Activated T-helper 1 cell treated with anti-CD3 and anti-CD28 coated beads, Interleukin-12 subunit alpha, Interleukin-12 subunit beta, Interleukin-2, Interleukin-4 antibody, amounts not matched to agents 30 ng/mL and 10 ng/mL and 1 ng/mL, durations not matched to agents 14 hours and 24 hours and 36 hours (primary cell): ENCODE data around the gene CPA5. TPM values are rescaled to one million over a fixed set of nuclear protein-coding genes. Genes with fewer than 3 reads are reported as not detected.

Experiments
- DNase-seq: peaks from one replicate; pipeline ENCODE4 v3.0.0; 2021; ENCODE audit warnings: low spot score
- H3K27ac Mint-ChIP-seq: one replicate; pipeline ENCODE4 v1.8.0; 2021; ENCODE audit warnings: mild to moderate bottlenecking, mixed read lengths
- H3K27me3 Mint-ChIP-seq: one replicate; pipeline ENCODE4 v1.8.0; 2022; ENCODE audit warnings: mild to moderate bottlenecking, moderate library complexity, mixed read lengths; ENCODE audit not compliant: insufficient read depth
- H3K36me3 Mint-ChIP-seq: one replicate; pipeline ENCODE4 v1.8.0; 2021; ENCODE audit warnings: low read depth, mixed read lengths
- H3K4me1 Mint-ChIP-seq: one replicate; pipeline ENCODE4 v1.8.0; 2021; ENCODE audit warnings: low read depth, mixed read lengths
- H3K4me3 Mint-ChIP-seq: one replicate; pipeline ENCODE4 v1.8.0; 2021; ENCODE audit warnings: mild to moderate bottlenecking, moderate library complexity, mixed read lengths
- H3K9me3 Mint-ChIP-seq: one replicate; pipeline ENCODE4 v1.8.0; 2021; ENCODE audit warnings: mixed read lengths
- intact Hi-C: fragments of 100-400 bp; cut with micrococcal nuclease; formaldehyde crosslinking; loops from one replicate; pipeline ENCODE4 v1.15.1; 2024
- total RNA-seq: library from RNA; stranded (reverse); gene quantifications from 2 replicates; pipeline ENCODE4 v1.2.3, GENCODE V29; 2022

Gene CPA5
- total RNA-seq, 1 donor from 2014 or later = 1.3 TPM

DNA sequence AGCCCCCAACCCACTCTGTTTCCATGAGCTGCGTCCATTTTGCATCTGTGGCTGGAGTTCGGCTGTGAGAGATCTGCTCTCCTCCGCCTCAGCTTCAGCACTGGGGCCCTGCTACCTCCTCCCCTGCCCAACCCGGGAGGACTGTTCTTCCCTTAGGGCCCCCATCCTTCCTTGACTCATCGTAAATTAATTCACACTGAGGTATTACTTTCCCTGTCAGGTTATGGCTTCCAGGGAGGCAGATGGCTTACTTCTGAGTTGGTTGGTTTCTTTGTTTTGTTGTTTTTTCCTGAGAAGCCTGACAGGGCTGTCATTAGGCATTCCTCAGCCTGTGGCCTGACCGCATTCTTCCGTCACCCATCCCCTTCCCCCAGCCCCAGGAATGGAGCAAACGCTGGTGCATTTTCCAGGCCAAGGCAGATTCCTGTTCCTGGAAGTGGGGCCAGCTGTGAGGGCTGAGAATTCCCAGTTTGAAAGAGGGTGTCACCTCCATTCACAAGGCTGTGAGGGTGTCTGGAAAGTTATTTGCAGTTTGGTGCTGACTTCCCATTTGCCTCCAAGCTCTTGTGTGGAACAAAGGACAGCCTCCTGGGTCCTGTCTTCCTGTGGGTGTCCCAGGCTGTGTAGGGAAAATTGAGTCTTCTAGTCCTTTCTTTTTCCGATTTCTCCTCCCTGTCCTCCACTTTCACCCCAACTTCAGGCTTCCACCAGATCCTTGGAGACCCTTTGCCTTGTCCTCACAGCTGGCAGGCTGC, 11.7 kb downstream of the CPA5 start:
- Mint-ChIP-seq H3K27ac (no peak overlapping the region), H3K4me1 (peaks cover 4% of the 10 kb centered on the region), H3K36me3 (no peaks in the 10 kb centered on the region), H3K27me3 (peaks cover 4% of the 10 kb centered on the region), H3K4me3 (no peak overlapping the region), H3K9me3 (peaks cover 13% of the 10 kb centered on the region)
- DNase-seq = no peak
- intact Hi-C loops = no loop called here

DNA sequence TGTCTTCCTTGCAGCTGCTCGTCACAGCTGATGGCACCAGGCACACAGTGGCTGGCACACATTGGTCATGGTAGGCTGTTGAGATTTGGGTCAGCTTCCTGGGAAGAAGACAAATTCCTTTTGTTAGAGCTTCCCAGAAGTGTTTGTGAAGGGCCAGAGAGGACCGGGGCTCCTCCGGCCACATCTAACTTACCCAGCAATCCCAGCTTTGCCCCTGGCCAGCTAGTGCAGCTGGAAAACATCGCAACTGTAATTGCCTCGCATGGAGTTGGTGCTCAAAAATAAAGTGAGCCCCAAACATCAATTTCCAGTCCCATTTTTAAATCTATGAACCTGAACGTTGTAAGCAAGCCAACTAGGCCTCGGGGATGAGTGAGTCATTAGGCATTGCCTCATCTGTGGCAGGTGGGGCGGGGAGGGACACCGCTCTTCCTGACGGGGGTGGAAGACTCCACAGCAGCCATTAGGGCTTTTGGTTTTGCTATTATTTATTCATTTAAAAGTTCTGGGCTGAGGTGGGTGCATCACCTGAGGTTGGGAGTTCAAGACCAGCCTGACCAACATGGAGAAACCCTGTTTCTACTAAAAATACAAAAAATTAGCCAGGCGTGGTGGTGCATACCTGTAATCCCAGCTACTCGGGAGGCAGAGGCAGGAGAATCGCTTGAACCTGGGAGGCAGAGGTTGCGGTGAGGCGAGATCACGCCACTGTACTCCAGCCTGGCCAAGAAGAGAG, 12.4 kb downstream of the CPA5 start:
- Mint-ChIP-seq H3K27ac (no peak overlapping the region), H3K4me3 (no peak overlapping the region), H3K9me3 (peaks cover 13% of the 10 kb centered on the region), H3K36me3 (no peaks in the 10 kb centered on the region), H3K4me1 (no peaks in the 10 kb centered on the region), H3K27me3 (peaks cover 4% of the 10 kb centered on the region)
- intact Hi-C loops = no loop called here
- no peak for DNase-seq

DNA sequence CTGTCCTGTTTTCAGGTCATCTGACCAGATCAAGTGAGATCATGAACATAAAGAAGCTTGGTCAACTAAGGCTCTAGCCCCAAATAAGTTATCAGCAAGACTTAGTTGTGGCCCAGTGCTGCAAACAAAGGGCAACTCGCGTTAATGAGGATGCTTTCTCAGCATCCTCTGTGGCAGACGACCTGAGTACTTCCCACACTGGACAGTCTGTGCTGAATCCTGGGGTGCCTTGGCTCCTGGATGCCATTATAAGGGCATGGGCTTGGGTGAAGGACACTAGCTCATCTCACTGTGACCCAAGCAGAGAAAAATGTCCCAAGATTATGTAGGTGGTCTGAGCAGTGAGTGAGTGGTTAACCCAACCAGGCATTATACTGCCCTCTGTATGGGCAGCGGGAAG, 13.9 kb downstream of the CPA5 start:
- H3K36me3 Mint-ChIP-seq = no peaks in the 10 kb centered on the region
- intact Hi-C loops = no loop called here
- peaks cover 13% of the 10 kb centered on the region for H3K9me3 Mint-ChIP-seq
- H3K4me3 Mint-ChIP-seq = no peak overlapping the region
- no peaks in the 10 kb centered on the region for H3K4me1 Mint-ChIP-seq
- H3K27ac Mint-ChIP-seq = no peak overlapping the region
- no peak for DNase-seq
- H3K27me3 Mint-ChIP-seq = peaks cover 2% of the 10 kb centered on the region

DNA sequence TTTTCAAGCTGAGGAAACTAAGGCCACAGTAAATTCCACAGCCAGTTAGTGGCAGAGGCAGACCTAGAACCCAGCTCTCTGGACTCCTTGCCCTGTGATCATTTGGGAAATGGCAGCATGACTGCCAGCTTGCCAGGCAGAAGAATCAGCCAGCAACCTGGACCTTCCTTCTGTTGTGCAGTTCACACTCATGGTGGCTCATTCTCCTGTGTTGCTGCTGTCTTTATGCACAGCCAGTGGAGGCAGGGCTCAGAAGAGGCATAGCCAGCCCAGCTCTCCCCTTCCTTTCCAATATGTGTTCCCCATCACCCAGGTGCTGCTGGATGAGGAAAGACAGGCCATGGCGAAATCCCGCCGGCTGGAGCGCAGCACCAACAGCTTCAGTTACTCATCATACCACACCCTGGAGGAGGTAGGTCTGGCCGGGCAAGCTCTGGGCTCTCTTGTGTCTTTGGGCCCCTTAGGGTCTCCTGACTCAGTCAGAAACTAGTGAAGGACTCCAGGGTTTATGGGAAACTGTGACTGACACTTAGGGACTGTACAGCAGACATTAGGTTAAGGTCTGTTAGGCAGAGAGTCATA, 14.8 kb downstream of the CPA5 start:
- Mint-ChIP-seq H3K27me3 (peaks cover 2% of the 10 kb centered on the region), H3K27ac (no peak overlapping the region), H3K36me3 (no peaks in the 10 kb centered on the region), H3K4me3 (no peak overlapping the region), H3K9me3 (peaks cover 13% of the 10 kb centered on the region), H3K4me1 (peaks cover 4% of the 10 kb centered on the region)
- intact Hi-C loops = no loop called here
- no peak for DNase-seq

DNA sequence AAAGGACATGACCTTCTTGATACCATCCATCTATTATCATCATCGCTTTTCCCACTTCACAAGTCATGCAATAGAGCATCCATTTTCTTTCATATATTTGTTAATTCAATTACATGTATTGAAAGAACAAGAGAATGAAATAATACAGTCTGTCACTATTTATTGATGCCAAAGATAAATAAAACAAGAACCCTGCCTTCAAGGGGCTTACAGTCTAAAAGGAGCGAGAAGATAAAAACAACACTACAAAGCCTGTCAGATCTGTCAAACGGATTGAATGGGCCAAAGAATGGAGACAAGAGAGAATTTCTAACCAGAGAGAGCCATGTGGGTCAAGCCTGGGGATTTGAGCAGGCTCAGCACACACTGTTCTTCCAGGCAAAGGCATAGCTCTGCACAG, 15.9 kb downstream of the CPA5 start:
- Mint-ChIP-seq H3K36me3 (no peaks in the 10 kb centered on the region), H3K27me3 (peaks cover 2% of the 10 kb centered on the region), H3K9me3 (peaks cover 13% of the 10 kb centered on the region), H3K4me3 (no peak overlapping the region), H3K27ac (no peak overlapping the region), H3K4me1 (peaks cover 4% of the 10 kb centered on the region)
- no peak for DNase-seq
- intact Hi-C loops = no loop called here

DNA sequence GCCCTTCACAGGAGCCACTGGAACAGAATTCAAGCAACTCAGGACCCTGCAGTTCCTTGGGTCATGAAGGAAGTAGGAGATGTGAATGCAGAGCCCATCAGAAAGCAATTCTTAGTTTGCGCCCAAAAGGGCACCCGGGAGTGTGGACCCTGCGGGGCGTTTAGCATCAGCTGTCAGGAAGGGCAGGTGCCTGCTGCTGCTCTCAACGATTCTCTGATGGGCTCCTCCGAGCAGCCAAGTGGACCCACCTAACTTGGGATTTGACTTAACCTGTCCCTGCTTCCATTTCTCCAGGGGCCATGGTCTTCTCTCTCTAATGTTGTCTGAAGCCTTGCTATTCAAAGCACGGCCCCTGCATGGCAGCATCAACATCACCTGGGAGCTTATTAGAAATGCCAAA, 17.1 kb downstream of the CPA5 start:
- Mint-ChIP-seq H3K4me3 (no peak overlapping the region), H3K4me1 (peaks cover 6% of the 10 kb centered on the region), H3K27me3 (peaks cover 2% of the 10 kb centered on the region), H3K36me3 (no peaks in the 10 kb centered on the region), H3K27ac (no peak overlapping the region), H3K9me3 (peaks cover 13% of the 10 kb centered on the region)
- DNase-seq = no peak
- intact Hi-C loops = no loop called here

DNA sequence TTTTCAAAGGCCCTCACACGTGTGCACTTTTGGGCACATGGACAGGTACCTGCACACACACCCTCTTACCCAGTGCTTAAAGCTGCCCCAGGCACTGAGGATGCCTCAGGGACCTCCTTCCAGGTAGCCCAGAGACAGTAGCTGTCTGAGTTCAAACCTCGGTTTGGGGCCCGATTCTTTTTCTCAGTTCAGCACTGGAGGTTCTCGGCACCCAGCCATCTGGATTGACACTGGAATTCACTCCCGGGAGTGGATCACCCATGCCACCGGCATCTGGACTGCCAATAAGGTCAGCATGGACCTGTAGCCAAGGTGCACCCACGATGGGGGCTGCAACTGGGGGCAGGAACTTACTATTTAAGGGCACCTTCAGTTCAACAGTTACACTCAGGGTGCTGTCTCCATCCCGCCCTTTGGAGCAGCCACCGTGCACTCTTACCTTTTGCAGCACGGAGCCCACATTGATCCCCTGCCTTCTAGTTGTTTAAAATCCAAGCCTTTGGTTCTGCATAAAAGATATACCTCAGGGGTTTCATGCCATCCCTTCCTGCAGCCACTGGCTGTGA, 17.7 kb downstream of the CPA5 start:
- Mint-ChIP-seq H3K36me3 (no peaks in the 10 kb centered on the region), H3K27me3 (peaks cover 2% of the 10 kb centered on the region), H3K9me3 (peaks cover 13% of the 10 kb centered on the region), H3K27ac (no peak overlapping the region), H3K4me3 (no peak overlapping the region), H3K4me1 (peaks cover 13% of the 10 kb centered on the region)
- intact Hi-C loops = no loop called here
- no peak for DNase-seq

DNA sequence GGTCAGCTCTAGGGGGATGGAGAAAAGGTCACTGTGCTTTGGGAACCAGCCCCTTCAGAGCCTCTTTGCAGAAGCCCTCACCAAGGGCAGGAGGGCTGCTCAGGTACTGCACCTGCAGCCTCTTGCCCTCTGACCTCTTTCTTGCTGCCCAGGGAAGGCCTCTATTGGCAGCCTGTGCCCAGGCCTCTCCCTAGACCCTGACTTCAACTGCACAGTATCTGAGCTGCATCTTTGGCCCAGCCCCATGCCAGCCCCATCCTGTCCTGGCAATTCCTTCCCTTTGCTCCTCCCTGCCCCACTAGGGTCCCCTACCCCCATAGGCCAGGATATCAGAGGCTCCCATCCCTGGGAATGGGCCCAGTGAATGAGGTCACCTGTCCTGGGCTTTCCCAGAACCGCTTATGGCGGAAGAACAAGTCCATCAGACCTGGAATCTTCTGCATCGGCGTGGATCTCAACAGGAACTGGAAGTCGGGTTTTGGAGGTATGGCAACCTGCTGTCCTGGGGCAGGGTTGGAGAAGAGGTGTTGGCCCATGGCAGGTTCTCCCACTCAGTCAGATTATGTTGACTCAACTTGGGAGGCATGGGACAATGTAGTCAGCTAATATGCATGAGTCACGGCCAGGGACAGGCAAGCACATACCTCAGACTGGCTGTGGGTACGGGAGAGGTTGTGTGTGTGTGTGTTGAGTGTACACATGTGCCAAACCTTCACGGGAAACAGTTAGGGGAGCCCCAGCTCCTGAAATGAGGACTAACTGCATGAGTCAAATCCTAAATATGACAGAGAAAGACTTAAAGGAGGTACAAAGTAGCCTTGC, 18.6 kb downstream of the CPA5 start:
- no peak for DNase-seq
- Mint-ChIP-seq H3K4me1 (peaks cover 15% of the 10 kb centered on the region), H3K36me3 (no peaks in the 10 kb centered on the region), H3K4me3 (no peak overlapping the region), H3K27ac (no peak overlapping the region), H3K27me3 (peaks cover 2% of the 10 kb centered on the region), H3K9me3 (peaks cover 13% of the 10 kb centered on the region)
- intact Hi-C loops = loop anchor here (1.0 kb wide), 3 partner anchors 54 to 286 kb away; no protein-coding TSS in a partner anchor

DNA sequence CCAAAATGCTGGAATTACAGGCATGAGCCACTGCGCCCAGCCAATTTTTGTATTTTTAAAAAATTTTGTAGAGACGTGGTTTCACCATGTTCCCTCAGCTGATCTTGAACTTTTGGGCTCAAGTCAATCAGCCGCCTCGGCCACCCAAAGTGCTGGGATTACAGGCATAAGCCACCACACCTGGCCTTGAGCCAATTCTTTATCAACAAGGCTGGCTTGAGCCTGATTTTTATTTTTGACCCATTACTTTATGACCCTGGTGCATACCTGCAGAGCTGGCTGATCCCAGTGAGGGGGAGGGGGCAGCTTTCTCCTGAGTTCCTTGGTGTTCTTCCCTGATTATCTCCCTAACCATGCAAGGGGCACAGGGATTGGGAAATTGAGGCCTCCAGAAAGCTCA, 19.8 kb downstream of the CPA5 start:
- H3K4me1 Mint-ChIP-seq = peaks cover 27% of the 10 kb centered on the region
- DNase-seq = no peak
- H3K27me3 Mint-ChIP-seq = peaks cover 2% of the 10 kb centered on the region
- peaks cover 10% of the 10 kb centered on the region for H3K9me3 Mint-ChIP-seq
- H3K4me3 Mint-ChIP-seq = no peak overlapping the region
- peaks cover 2% of the 10 kb centered on the region for H3K36me3 Mint-ChIP-seq
- H3K27ac Mint-ChIP-seq = no peak overlapping the region
- intact Hi-C loops = no loop called here

DNA sequence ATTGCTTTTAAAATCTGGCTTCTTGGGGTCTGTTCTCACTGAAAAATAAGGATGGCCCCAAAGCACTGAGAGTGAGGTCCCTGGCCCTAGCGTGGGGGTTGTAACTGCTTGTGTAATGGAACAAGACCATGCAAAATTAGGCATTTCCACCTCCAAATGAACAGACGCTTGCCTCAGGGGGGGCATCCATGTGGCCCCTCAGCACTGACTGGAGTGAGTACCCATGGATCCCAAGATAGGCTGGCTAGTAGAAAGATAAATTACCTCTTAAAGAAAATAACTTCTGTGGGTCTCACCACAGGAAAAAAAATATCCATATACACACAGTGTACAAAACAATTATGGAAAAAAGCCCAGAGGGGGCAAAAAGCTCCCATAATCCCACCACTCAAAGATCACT, 20.5 kb downstream of the CPA5 start:
- Mint-ChIP-seq H3K27ac (no peak overlapping the region), H3K36me3 (peaks cover 3% of the 10 kb centered on the region), H3K9me3 (peaks cover 5% of the 10 kb centered on the region), H3K4me1 (peaks cover 33% of the 10 kb centered on the region), H3K4me3 (no peak overlapping the region), H3K27me3 (no peaks in the 10 kb centered on the region)
- DNase-seq = no peak
- intact Hi-C loops = loop anchor here (5.0 kb wide), 1 partner anchor 77 kb away; the partner anchor contains the start of gene CEP41

DNA sequence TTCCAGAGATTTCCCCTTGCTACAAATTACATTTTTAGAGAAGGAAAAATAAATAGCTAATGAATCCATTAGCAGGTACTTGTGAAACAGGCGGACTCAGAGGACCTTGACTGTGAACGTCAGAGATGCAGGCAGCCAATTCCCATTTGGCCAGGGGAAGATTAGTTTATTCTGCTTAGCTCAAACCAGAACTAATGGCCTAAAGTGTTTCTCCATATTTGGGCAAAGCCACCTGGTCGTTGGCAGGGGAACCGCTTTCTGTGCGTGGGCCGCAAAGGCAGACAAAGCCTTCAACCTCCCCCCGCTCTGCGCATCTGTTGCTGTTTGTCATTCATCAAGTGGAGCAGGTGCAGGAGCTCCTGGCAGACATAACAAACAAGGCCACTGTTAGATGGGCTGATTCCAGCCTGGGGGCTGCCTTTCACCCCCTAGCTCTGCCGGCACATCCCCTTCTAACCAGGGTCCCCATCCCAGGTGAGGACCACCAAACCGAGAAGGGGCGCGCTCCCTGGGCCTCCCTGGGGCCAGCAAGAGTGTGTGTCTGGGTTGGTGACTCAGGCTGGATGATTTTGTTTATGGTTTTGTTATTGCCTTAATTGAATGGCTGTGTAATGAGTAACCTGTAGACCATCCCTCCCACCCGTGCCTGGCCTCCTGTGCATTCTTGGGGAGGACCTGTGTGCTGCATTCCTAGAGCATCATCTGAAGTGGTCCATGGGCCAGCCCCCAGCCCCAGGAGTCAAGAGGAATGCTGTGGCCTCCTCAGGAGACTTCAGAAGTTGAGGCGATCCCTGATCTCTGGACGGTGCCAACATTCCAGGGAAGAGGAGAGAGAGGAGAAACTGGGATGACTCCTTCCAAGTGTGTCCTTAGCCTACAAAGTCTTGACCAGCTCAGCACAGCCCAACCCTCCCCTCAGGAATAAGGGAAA, 21.2 kb downstream of the CPA5 start:
- intact Hi-C loops = loop anchor here (5.0 kb wide), 1 partner anchor 77 kb away; the partner anchor contains the start of gene CEP41
- DNase-seq = no peak
- Mint-ChIP-seq H3K4me3 (no peak overlapping the region), H3K27me3 (no peaks in the 10 kb centered on the region), H3K27ac (no peak overlapping the region), H3K4me1 (peaks cover 33% of the 10 kb centered on the region), H3K36me3 (peaks cover 3% of the 10 kb centered on the region), H3K9me3 (no peaks in the 10 kb centered on the region)
